ENCODE data around the gene RAB6A.

Gene RAB6A

DNA sequence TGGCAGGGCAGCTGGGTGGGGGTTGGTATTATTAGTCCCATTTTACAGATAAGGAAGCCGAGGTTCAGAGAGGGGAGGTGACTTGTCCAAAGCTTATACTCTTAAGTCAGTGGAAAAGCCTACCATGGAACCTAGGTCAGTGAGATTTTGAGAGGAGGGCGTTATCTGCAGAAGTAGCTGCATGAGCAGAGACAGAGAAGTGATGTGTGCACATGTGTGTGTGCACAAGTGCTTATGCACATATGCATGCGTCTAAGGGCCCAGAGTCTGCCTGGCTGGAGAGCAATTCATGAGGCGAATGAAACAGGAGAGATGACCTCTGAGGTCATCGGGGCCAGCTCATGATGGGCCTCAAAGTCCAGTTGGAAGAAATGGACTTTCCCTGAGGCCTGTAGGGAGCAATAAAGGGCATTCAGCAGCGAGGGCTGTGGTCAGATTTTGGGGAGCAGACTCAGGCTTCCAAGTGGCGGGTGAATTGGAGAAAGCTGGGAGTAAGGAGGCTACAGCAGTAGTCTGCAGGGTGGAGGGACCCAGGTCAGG lies 106.3 kb downstream of the RAB6A start:
- Histone ChIP-seq H3F3A (ENCODE audit: control insufficient read depth, insufficient read depth) (no peaks in the 10 kb centered on the region), H4K20me1 (ENCODE audit: control insufficient read depth, insufficient read depth, low read depth, low read length) (no peaks in the 10 kb centered on the region), H3K9me3 (ENCODE audit: control insufficient read depth, insufficient read depth, low read length) (no peaks in the 10 kb centered on the region), H3K27me3 (ENCODE audit: control insufficient read depth, low read length) (peaks cover 2% of the 10 kb centered on the region), H3K4me3 (ENCODE audit: low read length) (no peak overlapping the region), H3K4me2 (ENCODE audit: low read length) (no peak overlapping the region), H3K36me3 (ENCODE audit: control insufficient read depth, low read length) (no peaks in the 10 kb centered on the region), H3K4me1 (ENCODE audit: control insufficient read depth, low read length) (no peaks in the 10 kb centered on the region), H3K9me2 (replicated peaks; ENCODE audit: control insufficient read depth, low read length) (no peaks in the 10 kb centered on the region), H3K27ac (ENCODE audit: low read depth, low read length) (no peak overlapping the region), H3K79me2 (ENCODE audit: control insufficient read depth, low read length) (no peaks in the 10 kb centered on the region)
- no peak for TF ChIP-seq CTCF (IDR thresholded peaks at IDR 0.05; ENCODE audit: low read depth, low read length, poor library complexity, severe bottlenecking)
- TF ChIP-seq EZH2phosphoT487 (IDR thresholded peaks at IDR 0.05; ENCODE audit: borderline replicate concordance, low read length): no peak

GRCh38 chr11:73653996-73654395 lies 106.9 kb downstream of the RAB6A start:
- H4K20me1 ChIP-seq (ENCODE audit: control insufficient read depth, insufficient read depth, low read depth, low read length): no peaks in the 10 kb centered on the region
- peaks cover 3% of the 10 kb centered on the region for H3K4me1 ChIP-seq (ENCODE audit: control insufficient read depth, low read length)
- no peaks in the 10 kb centered on the region for H3K36me3 ChIP-seq (ENCODE audit: control insufficient read depth, low read length)
- H3K79me2 ChIP-seq (ENCODE audit: control insufficient read depth, low read length): no peaks in the 10 kb centered on the region
- H3K4me2 ChIP-seq (ENCODE audit: low read length): no peak overlapping the region
- no peak overlapping the region for H3K27ac ChIP-seq (ENCODE audit: low read depth, low read length)
- H3K4me3 ChIP-seq (ENCODE audit: low read length): no peak overlapping the region
- no peaks in the 10 kb centered on the region for H3K9me2 ChIP-seq (replicated peaks; ENCODE audit: control insufficient read depth, low read length)
- TF ChIP-seq CTCF (IDR thresholded peaks at IDR 0.05; ENCODE audit: low read depth, low read length, poor library complexity, severe bottlenecking) (no peak), EZH2phosphoT487 (IDR thresholded peaks at IDR 0.05; ENCODE audit: borderline replicate concordance, low read length) (no peak)
- H3F3A ChIP-seq (ENCODE audit: control insufficient read depth, insufficient read depth): no peaks in the 10 kb centered on the region
- no peaks in the 10 kb centered on the region for H3K9me3 ChIP-seq (ENCODE audit: control insufficient read depth, insufficient read depth, low read length)
- H3K27me3 ChIP-seq (ENCODE audit: control insufficient read depth, low read length): peaks cover 8% of the 10 kb centered on the region

- Histone ChIP-seq H3K27ac (ENCODE audit: low read depth, low read length) (no peak overlapping the region), H4K20me1 (ENCODE audit: control insufficient read depth, insufficient read depth, low read depth, low read length) (no peaks in the 10 kb centered on the region), H3F3A (ENCODE audit: control insufficient read depth, insufficient read depth) (no peaks in the 10 kb centered on the region), H3K27me3 (ENCODE audit: control insufficient read depth, low read length) (peaks cover 10% of the 10 kb centered on the region), H3K9me3 (ENCODE audit: control insufficient read depth, insufficient read depth, low read length) (no peaks in the 10 kb centered on the region), H3K79me2 (ENCODE audit: control insufficient read depth, low read length) (no peaks in the 10 kb centered on the region), H3K9me2 (replicated peaks; ENCODE audit: control insufficient read depth, low read length) (no peaks in the 10 kb centered on the region), H3K4me1 (ENCODE audit: control insufficient read depth, low read length) (peaks cover 13% of the 10 kb centered on the region), H3K36me3 (ENCODE audit: control insufficient read depth, low read length) (no peaks in the 10 kb centered on the region), H3K4me2 (ENCODE audit: low read length) (no peak overlapping the region), H3K4me3 (ENCODE audit: low read length) (no peak overlapping the region)
- TF ChIP-seq EZH2phosphoT487 (IDR thresholded peaks at IDR 0.05; ENCODE audit: borderline replicate concordance, low read length): no peak
- no peak for TF ChIP-seq CTCF (IDR thresholded peaks at IDR 0.05; ENCODE audit: low read depth, low read length, poor library complexity, severe bottlenecking)
These were observed 107.9 kb downstream of the RAB6A start for GRCh38 chr11:73652856-73653559.
